Endodermal cell (in vitro differentiated cells): ENCODE data around the gene MAS1. TPM values are rescaled to one million over a fixed set of nuclear protein-coding genes. Genes with fewer than 3 reads are reported as not detected.

ENCODE experiments used
- DNase-seq: peaks from one replicate; pipeline ENCODE4 v3.0.0-alpha.2; 2017
- H3K27ac ChIP-seq: 2 replicates; pipeline ENCODE4 v1.5.1; 2013; ENCODE audit warnings: mild to moderate bottlenecking, low read depth, low read length, moderate library complexity
- H3K27me3 ChIP-seq: 2 replicates; pipeline ENCODE4 v1.6.1; 2013; ENCODE audit warnings: mild to moderate bottlenecking, low read length, moderate library complexity; ENCODE audit not compliant: insufficient read depth, control insufficient read depth, poor library complexity, severe bottlenecking
- H3K36me3 ChIP-seq: 2 replicates; pipeline ENCODE4 v1.7.0; 2013; ENCODE audit warnings: mild to moderate bottlenecking, low read length, moderate library complexity; ENCODE audit not compliant: control insufficient read depth, insufficient read depth
- H3K4me1 ChIP-seq: one replicate; pipeline ENCODE4 v1.7.0; 2013; ENCODE audit warnings: low read length; ENCODE audit not compliant: control insufficient read depth, insufficient read depth
- H3K4me3 ChIP-seq: 2 replicates; pipeline ENCODE4 v1.5.1; 2013; ENCODE audit warnings: mild to moderate bottlenecking, low read length, moderate library complexity
- H3K9ac ChIP-seq: 2 replicates; pipeline ENCODE4 v1.6.1; 2013; ENCODE audit warnings: mild to moderate bottlenecking, low read length, moderate library complexity; ENCODE audit not compliant: poor library complexity, severe bottlenecking; ENCODE audit errors: extremely low read depth
- H3K9me3 ChIP-seq: 2 replicates; pipeline ENCODE4 v1.6.1; 2013; ENCODE audit warnings: mild to moderate bottlenecking, low read length, moderate library complexity; ENCODE audit not compliant: control insufficient read depth
- H3K27ac Mint-ChIP-seq: 2 replicates; pipeline ENCODE4 v1.8.0; 2020; ENCODE audit warnings: mixed read lengths
- H3K27me3 Mint-ChIP-seq: 2 replicates; pipeline ENCODE4 v1.8.0; 2021; ENCODE audit warnings: mild to moderate bottlenecking, mixed read lengths; ENCODE audit not compliant: insufficient read depth
- H3K36me3 Mint-ChIP-seq: 2 replicates; pipeline ENCODE4 v1.8.0; 2020; ENCODE audit warnings: low read depth, mixed read lengths
- H3K4me1 Mint-ChIP-seq: 2 replicates; pipeline ENCODE4 v1.8.0; 2020; ENCODE audit warnings: mixed read lengths
- H3K4me3 Mint-ChIP-seq: 2 replicates; pipeline ENCODE4 v1.8.0; 2020; ENCODE audit warnings: mild to moderate bottlenecking, moderate library complexity, mixed read lengths
- H3K9me3 Mint-ChIP-seq: 2 replicates; pipeline ENCODE4 v1.8.0; 2020; ENCODE audit warnings: mild to moderate bottlenecking, mixed read lengths
- WGBS, 2 experiments: methylation state at CpG; one replicate each; pipeline versions ENCODE4 v1.1.5 to v1.1.7; 2013; ENCODE audit warnings: missing lambda C conversion rate in 2 of 2, mixed read lengths in 1 of 2; ENCODE audit not compliant: insufficient coverage in 1 of 2, insufficient read length in 1 of 2; 5-methylcytosine and 5-hydroxymethylcytosine counted together
- total RNA-seq, 2 donors: library from RNA; stranded (reverse); fragmentation: NEBNext Ultra II Directional in 1 of 2; extraction: Animal tissue kit (Norgen Biotek cat#: 25700) in 1 of 2; gene quantifications; 2 replicates in 1 of 2; 3 replicates in 1 of 2; pipeline ENCODE4 v1.2.1, GENCODE V29; 2021
- TF ChIP-seq, protein P1 (sequence below): fragments of 200-600 bp; sonication (generic); conservative IDR thresholded peaks from 2 replicates; pipeline ENCODE4 v1.5.0; 2021; ENCODE audit warnings: antibody characterized with exemption, mild to moderate bottlenecking

The MAS1 gene
- total RNA-seq, 2 donors from 2014 or later: not detected

GRCh38 chr6:159913862-159914564 is 23.2 kb downstream of the MAS1 start:
- Mint-ChIP-seq H3K9me3 (no peaks in the 10 kb centered on the region), H3K27me3 (peaks cover 34% of the 10 kb centered on the region), H3K4me3 (no peak overlapping the region), H3K36me3 (no peaks in the 10 kb centered on the region), H3K4me1 (peaks cover 12% of the 10 kb centered on the region), H3K27ac (no peak overlapping the region)
- Histone ChIP-seq H3K27me3 (peaks cover 36% of the 10 kb centered on the region), H3K4me3 (no peak overlapping the region), H3K4me1 (no peaks in the 10 kb centered on the region), H3K27ac (no peak overlapping the region), H3K9ac (no peak overlapping the region), H3K36me3 (no peaks in the 10 kb centered on the region), H3K9me3 (no peaks in the 10 kb centered on the region)
- TF ChIP-seq, protein P1, sequence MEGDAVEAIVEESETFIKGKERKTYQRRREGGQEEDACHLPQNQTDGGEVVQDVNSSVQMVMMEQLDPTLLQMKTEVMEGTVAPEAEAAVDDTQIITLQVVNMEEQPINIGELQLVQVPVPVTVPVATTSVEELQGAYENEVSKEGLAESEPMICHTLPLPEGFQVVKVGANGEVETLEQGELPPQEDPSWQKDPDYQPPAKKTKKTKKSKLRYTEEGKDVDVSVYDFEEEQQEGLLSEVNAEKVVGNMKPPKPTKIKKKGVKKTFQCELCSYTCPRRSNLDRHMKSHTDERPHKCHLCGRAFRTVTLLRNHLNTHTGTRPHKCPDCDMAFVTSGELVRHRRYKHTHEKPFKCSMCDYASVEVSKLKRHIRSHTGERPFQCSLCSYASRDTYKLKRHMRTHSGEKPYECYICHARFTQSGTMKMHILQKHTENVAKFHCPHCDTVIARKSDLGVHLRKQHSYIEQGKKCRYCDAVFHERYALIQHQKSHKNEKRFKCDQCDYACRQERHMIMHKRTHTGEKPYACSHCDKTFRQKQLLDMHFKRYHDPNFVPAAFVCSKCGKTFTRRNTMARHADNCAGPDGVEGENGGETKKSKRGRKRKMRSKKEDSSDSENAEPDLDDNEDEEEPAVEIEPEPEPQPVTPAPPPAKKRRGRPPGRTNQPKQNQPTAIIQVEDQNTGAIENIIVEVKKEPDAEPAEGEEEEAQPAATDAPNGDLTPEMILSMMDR: no peak
- DNase-seq: no peak
- 90 to 91% methylated on average over 4 to 6 of the region's 6 CpGs for WGBS, 2 experiments

DNA sequence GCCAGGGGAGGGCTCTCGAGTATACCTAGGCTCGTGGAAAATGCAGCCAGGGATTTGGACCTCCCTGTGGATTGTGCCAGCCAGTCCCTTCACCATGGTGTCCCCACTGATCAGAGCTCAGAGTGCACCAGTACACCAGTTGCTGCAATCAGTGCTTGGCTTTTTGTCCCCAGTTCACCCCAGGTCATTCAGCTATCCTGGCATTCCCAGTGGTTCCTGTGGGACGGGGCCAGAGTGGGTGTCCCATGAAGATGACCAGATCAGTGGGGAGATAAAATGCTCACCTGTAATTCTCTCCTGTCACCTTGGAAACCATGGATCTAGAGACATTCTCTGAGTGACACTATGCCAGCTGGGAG is 23.8 kb downstream of the MAS1 start:
- no peak overlapping the region for H3K27ac Mint-ChIP-seq
- Histone ChIP-seq H3K9ac (no peak overlapping the region), H3K4me3 (no peak overlapping the region), H3K27ac (no peak overlapping the region), H3K9me3 (no peaks in the 10 kb centered on the region), H3K4me1 (no peaks in the 10 kb centered on the region), H3K36me3 (no peaks in the 10 kb centered on the region), H3K27me3 (peaks cover 31% of the 10 kb centered on the region)
- TF ChIP-seq, protein P1: no peak
- H3K27me3 Mint-ChIP-seq: peaks cover 28% of the 10 kb centered on the region
- H3K4me1 Mint-ChIP-seq: peaks cover 12% of the 10 kb centered on the region
- no peak for DNase-seq
- no peaks in the 10 kb centered on the region for H3K9me3 Mint-ChIP-seq
- H3K36me3 Mint-ChIP-seq: no peaks in the 10 kb centered on the region
- H3K4me3 Mint-ChIP-seq: no peak overlapping the region
- WGBS, 2 experiments: 95 to 96% methylated on average over 3 of the region's 3 CpGs

GRCh38 chr6:159915397-159915796 is 24.6 kb downstream of the MAS1 start:
- H3K4me3 Mint-ChIP-seq: no peak overlapping the region

More at GRCh38 chr6:159915397-159915796, 24.6 kb downstream of the MAS1 start:
- Histone ChIP-seq H3K9ac (no peak overlapping the region), H3K4me1 (no peaks in the 10 kb centered on the region), H3K4me3 (no peak overlapping the region), H3K9me3 (no peaks in the 10 kb centered on the region), H3K36me3 (no peaks in the 10 kb centered on the region), H3K27me3 (peaks cover 22% of the 10 kb centered on the region), H3K27ac (no peak overlapping the region)
- Mint-ChIP-seq H3K27ac (no peak overlapping the region), H3K9me3 (no peaks in the 10 kb centered on the region), H3K4me1 (peaks cover 11% of the 10 kb centered on the region), H3K36me3 (no peaks in the 10 kb centered on the region), H3K27me3 (peaks cover 23% of the 10 kb centered on the region)
- TF ChIP-seq, protein P1: no peak
- 77 to 93% methylated on average over 2 of the region's 2 CpGs for WGBS, 2 experiments
- DNase-seq: no peak
